Tibial nerve (tissue), 4 donors: ENCODE data around the gene ADAMTS4. TPM values are rescaled to one million over a fixed set of nuclear protein-coding genes. Genes with fewer than 3 reads are reported as not detected.

ENCODE experiments used
- DNase-seq, 2 donors: peaks; one replicate each; pipeline ENCODE4 v3.0.0-alpha.2; 2019; ENCODE audit warnings: low spot score in 2 of 2
- H3K27ac ChIP-seq, 4 donors: fragments of 200-600 bp; sonication (generic) in 3 of 4; one replicate each; pipeline ENCODE4 v1.5.1; 2017 to 2019; ENCODE audit warnings: mild to moderate bottlenecking in 1 of 4
- H3K27me3 ChIP-seq, 2 donors: fragments of 200-600 bp; sonication (generic) in 1 of 2; one replicate each; pipeline versions ENCODE4 v1.5.1 to v1.6.0; 2017 to 2019
- H3K36me3 ChIP-seq, 3 donors: fragments of 200-600 bp; sonication (generic); one replicate each; pipeline ENCODE4 v1.5.1; 2018 to 2019
- H3K4me1 ChIP-seq, 4 donors: fragments of 200-600 bp; sonication (generic) in 3 of 4; one replicate each; pipeline ENCODE4 v1.5.1; 2017 to 2019
- H3K4me3 ChIP-seq, 4 donors: fragments of 200-600 bp; sonication (generic) in 3 of 4; one replicate each; pipeline ENCODE4 v1.5.1; 2017 to 2019; ENCODE audit warnings: mild to moderate bottlenecking in 1 of 4, moderate library complexity in 1 of 4
- H3K9me3 ChIP-seq, 4 donors: fragments of 200-600 bp; sonication (generic) in 3 of 4; one replicate each; pipeline ENCODE4 v1.5.1; 2017 to 2019
- EP300 ChIP-seq, 2 donors: sonication (generic); formaldehyde crosslinking; IDR thresholded peaks; one replicate each; pipeline ENCODE4 v1.6.1; 2017; ENCODE audit warnings: antibody characterized with exemption in 2 of 2, mild to moderate bottlenecking in 1 of 2
- POLR2A ChIP-seq, 2 donors: fragments of 450-650 bp; IDR thresholded peaks; one replicate each; pipeline ENCODE4 v1.6.1; 2017; ENCODE audit warnings: antibody characterized with exemption in 2 of 2, mild to moderate bottlenecking in 2 of 2, moderate library complexity in 2 of 2
- WGBS, 2 donors: methylation state at CpG; one replicate each; pipeline ENCODE4 v1.1.5; 2018; 5-methylcytosine and 5-hydroxymethylcytosine counted together
- total RNA-seq, 4 donors: library from RNA; depleted of rRNA; stranded (reverse); fragments of >200 nt; gene quantifications; one replicate each; pipeline ENCODE4 v1.1.0, GENCODE V29; 2016
- TF ChIP-seq, protein P1 (sequence below), 5 experiments: fragments of 200-600 bp in 3 of 5; fragments of 450-650 bp in 2 of 5; sonication (generic) in 3 of 5; IDR thresholded peaks; one replicate each; pipeline ENCODE4 v1.5.1; 2016 to 2019; ENCODE audit warnings: antibody characterized with exemption in 5 of 5, mild to moderate bottlenecking in 3 of 5, moderate library complexity in 2 of 5

The ADAMTS4 gene
- total RNA-seq, 4 donors from 2014 or later = 9.0 to 54.9 (median 19.5) TPM

- DNase-seq = peak; percentile 95 to 96
- no peaks in the 10 kb centered on the region for H3K27me3 ChIP-seq
- H3K27ac ChIP-seq = peak within 1 kb of the TSS; percentile 95 to 98 (median 96)
- peak; percentile 59 to 82 for TF ChIP-seq POLR2A (IDR thresholded peaks at IDR 0.05)
- peak; percentile 52 to 93 for TF ChIP-seq EP300 (IDR thresholded peaks at IDR 0.05)
- TF ChIP-seq, protein P1, sequence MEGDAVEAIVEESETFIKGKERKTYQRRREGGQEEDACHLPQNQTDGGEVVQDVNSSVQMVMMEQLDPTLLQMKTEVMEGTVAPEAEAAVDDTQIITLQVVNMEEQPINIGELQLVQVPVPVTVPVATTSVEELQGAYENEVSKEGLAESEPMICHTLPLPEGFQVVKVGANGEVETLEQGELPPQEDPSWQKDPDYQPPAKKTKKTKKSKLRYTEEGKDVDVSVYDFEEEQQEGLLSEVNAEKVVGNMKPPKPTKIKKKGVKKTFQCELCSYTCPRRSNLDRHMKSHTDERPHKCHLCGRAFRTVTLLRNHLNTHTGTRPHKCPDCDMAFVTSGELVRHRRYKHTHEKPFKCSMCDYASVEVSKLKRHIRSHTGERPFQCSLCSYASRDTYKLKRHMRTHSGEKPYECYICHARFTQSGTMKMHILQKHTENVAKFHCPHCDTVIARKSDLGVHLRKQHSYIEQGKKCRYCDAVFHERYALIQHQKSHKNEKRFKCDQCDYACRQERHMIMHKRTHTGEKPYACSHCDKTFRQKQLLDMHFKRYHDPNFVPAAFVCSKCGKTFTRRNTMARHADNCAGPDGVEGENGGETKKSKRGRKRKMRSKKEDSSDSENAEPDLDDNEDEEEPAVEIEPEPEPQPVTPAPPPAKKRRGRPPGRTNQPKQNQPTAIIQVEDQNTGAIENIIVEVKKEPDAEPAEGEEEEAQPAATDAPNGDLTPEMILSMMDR (IDR thresholded peaks at IDR 0.05) = peak in 1 of 5 experiments; percentile 28
- WGBS, 2 donors = 0 to 2% methylated on average over 36 to 53 of the region's 53 CpGs
- peak within 1 kb of the TSS; percentile 77 to 82 (median 81) for H3K4me3 ChIP-seq
- peaks cover 0 to 35% (median 0%) of the 10 kb centered on the region in 3 donors for H3K36me3 ChIP-seq
- H3K9me3 ChIP-seq = no peaks in the 10 kb centered on the region
- peaks cover 3 to 89% (median 54%) of the 10 kb centered on the region in 4 donors for H3K4me1 ChIP-seq
These were observed 3.2 kb upstream of the ADAMTS4 start, which contains the start of gene NDUFS2 for GRCh38 chr1:161201836-161202712. Gene NDUFS2 (plus strand): TSS chr1:161202367. CDS start chr1:161202386, 19 bp downstream.

DNA sequence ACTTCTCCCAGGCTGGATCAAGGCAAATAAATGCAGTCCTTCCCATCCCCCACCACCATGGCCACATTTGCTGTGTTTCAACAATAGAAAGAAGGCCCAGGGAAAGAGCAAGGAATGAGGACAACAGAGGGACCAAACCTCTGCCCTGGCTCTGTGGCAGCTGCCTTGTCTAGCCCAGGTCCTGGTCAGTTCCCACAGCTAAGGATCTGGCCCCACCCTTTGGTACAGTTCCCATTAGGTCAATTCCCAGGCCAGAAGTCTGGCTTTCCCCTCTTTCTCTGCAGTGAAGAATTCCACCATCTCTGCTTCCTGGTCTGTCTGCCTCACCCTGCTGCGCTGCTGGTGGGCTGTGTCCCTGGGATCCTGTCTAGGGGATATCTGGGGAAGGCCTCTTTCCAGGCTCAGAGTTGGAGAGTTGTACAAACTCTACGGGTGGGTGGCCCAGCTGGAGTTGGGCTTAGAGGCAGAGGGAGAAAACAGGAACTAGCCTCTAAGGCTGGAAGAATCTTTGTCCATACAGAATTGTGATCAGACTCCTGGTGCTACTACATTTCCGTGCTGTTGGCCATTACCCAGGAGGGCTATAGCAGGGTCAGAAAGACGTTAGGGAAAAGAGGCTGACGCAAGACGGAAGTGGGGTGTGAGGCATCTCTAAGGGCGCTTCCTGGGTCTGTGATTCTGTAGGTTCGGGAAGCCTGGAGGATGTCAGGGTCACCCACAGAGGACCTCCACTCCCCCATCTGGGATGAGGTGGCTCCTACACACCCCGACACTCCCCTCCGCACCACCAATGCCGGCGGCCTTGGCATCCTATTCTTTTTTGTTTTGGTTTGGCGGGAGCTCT lies 2.4 kb upstream of the ADAMTS4 start:
- Histone ChIP-seq H3K36me3 (peaks cover 0 to 26% (median 0%) of the 10 kb centered on the region in 3 donors), H3K27me3 (no peaks in the 10 kb centered on the region), H3K4me3 (peak overlapping the region; percentile 36 to 82 (median 79)), H3K9me3 (no peaks in the 10 kb centered on the region), H3K27ac (peak overlapping the region; percentile 95 to 98 (median 96)), H3K4me1 (peaks cover 7 to 90% (median 62%) of the 10 kb centered on the region in 4 donors)
- DNase-seq = peak in 1 of 2 donors; percentile 80
- TF ChIP-seq EP300 (IDR thresholded peaks at IDR 0.05) = peak in 1 of 2 donors; percentile 12
- no peak for TF ChIP-seq POLR2A (IDR thresholded peaks at IDR 0.05)
- 5 to 18% methylated on average over 13 of the region's 13 CpGs for WGBS, 2 donors

DNA sequence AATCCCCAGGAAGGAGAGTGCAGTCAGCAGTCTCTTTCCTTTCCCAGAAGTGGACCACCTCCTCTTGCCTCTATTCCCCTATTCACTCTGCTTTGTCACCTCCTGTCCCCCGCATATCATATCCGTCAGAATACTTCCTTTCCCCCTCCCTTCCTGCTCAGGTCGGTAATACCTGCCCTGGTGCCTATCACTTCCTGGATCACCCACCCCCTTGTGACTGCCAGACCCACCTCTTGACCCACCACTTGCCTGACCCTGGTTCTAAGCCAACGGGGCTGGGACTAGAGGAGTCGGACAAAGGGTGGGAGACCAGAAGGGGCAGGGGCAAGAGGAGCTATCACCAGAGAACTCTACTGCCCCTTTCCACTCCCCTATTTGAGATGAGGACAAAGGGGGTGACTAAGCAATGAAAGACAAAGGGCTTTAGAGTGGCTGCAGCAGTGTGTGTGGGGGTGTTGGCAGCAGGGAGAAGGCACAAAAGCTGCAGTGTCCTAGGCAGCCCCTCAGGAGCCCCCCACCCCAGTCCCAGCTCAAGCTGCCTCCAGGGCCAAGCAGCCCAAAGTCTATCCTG lies 1.7 kb upstream of the ADAMTS4 start:
- Histone ChIP-seq H3K27ac (peak overlapping the region; percentile 95 to 98 (median 96)), H3K4me1 (peaks cover 7 to 90% (median 66%) of the 10 kb centered on the region in 4 donors), H3K9me3 (no peaks in the 10 kb centered on the region), H3K27me3 (no peaks in the 10 kb centered on the region), H3K4me3 (peak overlapping the region in 2 of 4 donors; percentile 81 to 82), H3K36me3 (peaks cover 0 to 19% (median 0%) of the 10 kb centered on the region in 3 donors)
- TF ChIP-seq EP300 (IDR thresholded peaks at IDR 0.05) (no peak), POLR2A (IDR thresholded peaks at IDR 0.05) (no peak)
- TF ChIP-seq, protein P1 (IDR thresholded peaks at IDR 0.05) = no peak
- 29 to 37% methylated on average over 5 of the region's 5 CpGs for WGBS, 2 donors
- no peak for DNase-seq

- no peak for DNase-seq
- Histone ChIP-seq H3K4me3 (peak overlapping the region in 1 of 4 donors; percentile 50), H3K4me1 (peaks cover 7 to 90% (median 73%) of the 10 kb centered on the region in 4 donors)
These were observed 769 bp upstream of the ADAMTS4 start for GRCh38 chr1:161199506-161200139.

More at GRCh38 chr1:161199506-161200139, 769 bp upstream of the ADAMTS4 start:
- TF ChIP-seq, protein P1 (IDR thresholded peaks at IDR 0.05) = no peak
- TF ChIP-seq POLR2A (IDR thresholded peaks at IDR 0.05) (no peak), EP300 (IDR thresholded peaks at IDR 0.05) (no peak)
- peaks cover 0 to 12% (median 0%) of the 10 kb centered on the region in 3 donors for H3K36me3 ChIP-seq
- peak overlapping the region; percentile 95 to 98 (median 96) for H3K27ac ChIP-seq
- no peaks in the 10 kb centered on the region for H3K9me3 ChIP-seq
- no peaks in the 10 kb centered on the region for H3K27me3 ChIP-seq
- WGBS, 2 donors = 23 to 29% methylated on average over 5 of the region's 5 CpGs
